Measurements from ENCODE around the gene LRBA.

LRBA gene

GRCh38 chr4:150355858-150356455 lies 659.1 kb downstream of the LRBA start:
- H3K27me3 ChIP-seq (ENCODE audit: control insufficient read depth, insufficient read depth, low read length): no peaks in the 10 kb centered on the region
- no peaks in the 10 kb centered on the region for H3K36me3 ChIP-seq (ENCODE audit: control insufficient read depth, insufficient read depth, low read length)
- H3K9ac ChIP-seq (ENCODE audit: low read depth, low read length): no peak overlapping the region
- H3K4me3 ChIP-seq (ENCODE audit: low read depth, low read length): no peak overlapping the region
- no peaks in the 10 kb centered on the region for H3K9me3 ChIP-seq (ENCODE audit: control insufficient read depth, insufficient read depth, low read length)
- no peaks in the 10 kb centered on the region for H3K4me1 ChIP-seq (ENCODE audit: control insufficient read depth, insufficient read depth, low read length)

GRCh38 chr4:150355418-150355817 lies 659.7 kb downstream of the LRBA start:
- Histone ChIP-seq H3K4me1 (ENCODE audit: control insufficient read depth, insufficient read depth, low read length) (no peaks in the 10 kb centered on the region), H3K36me3 (ENCODE audit: control insufficient read depth, insufficient read depth, low read length) (no peaks in the 10 kb centered on the region), H3K4me3 (ENCODE audit: low read depth, low read length) (no peak overlapping the region)

GRCh38 chr4:150354214-150354796 lies 660.8 kb downstream of the LRBA start:
- no peaks in the 10 kb centered on the region for H3K36me3 ChIP-seq (ENCODE audit: control insufficient read depth, insufficient read depth, low read length)
- H3K9me3 ChIP-seq (ENCODE audit: control insufficient read depth, insufficient read depth, low read length): no peaks in the 10 kb centered on the region
- no peak overlapping the region for H3K4me3 ChIP-seq (ENCODE audit: low read depth, low read length)
- no peaks in the 10 kb centered on the region for H3K4me1 ChIP-seq (ENCODE audit: control insufficient read depth, insufficient read depth, low read length)
- H3K9ac ChIP-seq (ENCODE audit: low read depth, low read length): no peak overlapping the region
- H3K27me3 ChIP-seq (ENCODE audit: control insufficient read depth, insufficient read depth, low read length): no peaks in the 10 kb centered on the region

More at GRCh38 chr4:150355418-150355817, 659.7 kb downstream of the LRBA start:
- Histone ChIP-seq H3K27me3 (ENCODE audit: control insufficient read depth, insufficient read depth, low read length) (no peaks in the 10 kb centered on the region), H3K9ac (ENCODE audit: low read depth, low read length) (no peak overlapping the region), H3K9me3 (ENCODE audit: control insufficient read depth, insufficient read depth, low read length) (no peaks in the 10 kb centered on the region)

- Histone ChIP-seq H3K36me3 (ENCODE audit: control insufficient read depth, insufficient read depth, low read length) (no peaks in the 10 kb centered on the region), H3K4me1 (ENCODE audit: control insufficient read depth, insufficient read depth, low read length) (no peaks in the 10 kb centered on the region), H3K9ac (ENCODE audit: low read depth, low read length) (no peak overlapping the region), H3K27me3 (ENCODE audit: control insufficient read depth, insufficient read depth, low read length) (no peaks in the 10 kb centered on the region), H3K4me3 (ENCODE audit: low read depth, low read length) (no peak overlapping the region), H3K9me3 (ENCODE audit: control insufficient read depth, insufficient read depth, low read length) (no peaks in the 10 kb centered on the region)
Measured at GRCh38 chr4:150348079-150348478, 667.0 kb downstream of the LRBA start.

- H3K36me3 ChIP-seq (ENCODE audit: control insufficient read depth, insufficient read depth, low read length): no peaks in the 10 kb centered on the region
- H3K4me3 ChIP-seq (ENCODE audit: low read depth, low read length): no peak overlapping the region
- H3K27me3 ChIP-seq (ENCODE audit: control insufficient read depth, insufficient read depth, low read length): no peaks in the 10 kb centered on the region
- no peaks in the 10 kb centered on the region for H3K4me1 ChIP-seq (ENCODE audit: control insufficient read depth, insufficient read depth, low read length)
- no peak overlapping the region for H3K9ac ChIP-seq (ENCODE audit: low read depth, low read length)
- no peaks in the 10 kb centered on the region for H3K9me3 ChIP-seq (ENCODE audit: control insufficient read depth, insufficient read depth, low read length)
Measured at GRCh38 chr4:150345207-150345744, 669.8 kb downstream of the LRBA start.

GRCh38 chr4:150343796-150344195 lies 671.3 kb downstream of the LRBA start:
- H3K27me3 ChIP-seq (ENCODE audit: control insufficient read depth, insufficient read depth, low read length): no peaks in the 10 kb centered on the region
- H3K36me3 ChIP-seq (ENCODE audit: control insufficient read depth, insufficient read depth, low read length): no peaks in the 10 kb centered on the region
- H3K9me3 ChIP-seq (ENCODE audit: control insufficient read depth, insufficient read depth, low read length): no peaks in the 10 kb centered on the region
- no peak overlapping the region for H3K4me3 ChIP-seq (ENCODE audit: low read depth, low read length)
- no peak overlapping the region for H3K9ac ChIP-seq (ENCODE audit: low read depth, low read length)
- no peaks in the 10 kb centered on the region for H3K4me1 ChIP-seq (ENCODE audit: control insufficient read depth, insufficient read depth, low read length)

- Histone ChIP-seq H3K27me3 (ENCODE audit: control insufficient read depth, insufficient read depth, low read length) (no peaks in the 10 kb centered on the region), H3K36me3 (ENCODE audit: control insufficient read depth, insufficient read depth, low read length) (no peaks in the 10 kb centered on the region), H3K9ac (ENCODE audit: low read depth, low read length) (no peak overlapping the region), H3K4me1 (ENCODE audit: control insufficient read depth, insufficient read depth, low read length) (no peaks in the 10 kb centered on the region), H3K4me3 (ENCODE audit: low read depth, low read length) (no peak overlapping the region), H3K9me3 (ENCODE audit: control insufficient read depth, insufficient read depth, low read length) (no peaks in the 10 kb centered on the region)
Measured at GRCh38 chr4:150342945-150343344, 672.1 kb downstream of the LRBA start.

GRCh38 chr4:150337734-150338133 lies 677.4 kb downstream of the LRBA start:
- Histone ChIP-seq H3K4me1 (ENCODE audit: control insufficient read depth, insufficient read depth, low read length) (peaks cover 3% of the 10 kb centered on the region), H3K4me3 (ENCODE audit: low read depth, low read length) (no peak overlapping the region), H3K27me3 (ENCODE audit: control insufficient read depth, insufficient read depth, low read length) (no peaks in the 10 kb centered on the region), H3K9ac (ENCODE audit: low read depth, low read length) (no peak overlapping the region), H3K36me3 (ENCODE audit: control insufficient read depth, insufficient read depth, low read length) (no peaks in the 10 kb centered on the region), H3K9me3 (ENCODE audit: control insufficient read depth, insufficient read depth, low read length) (no peaks in the 10 kb centered on the region)

- Histone ChIP-seq H3K27me3 (ENCODE audit: control insufficient read depth, insufficient read depth, low read length) (no peaks in the 10 kb centered on the region), H3K36me3 (ENCODE audit: control insufficient read depth, insufficient read depth, low read length) (no peaks in the 10 kb centered on the region), H3K4me3 (ENCODE audit: low read depth, low read length) (no peak overlapping the region), H3K4me1 (ENCODE audit: control insufficient read depth, insufficient read depth, low read length) (peaks cover 3% of the 10 kb centered on the region), H3K9me3 (ENCODE audit: control insufficient read depth, insufficient read depth, low read length) (no peaks in the 10 kb centered on the region), H3K9ac (ENCODE audit: low read depth, low read length) (no peak overlapping the region)
Measured at GRCh38 chr4:150336676-150337412, 678.2 kb downstream of the LRBA start.

GRCh38 chr4:150332961-150333360 lies 682.1 kb downstream of the LRBA start:
- H3K36me3 ChIP-seq (ENCODE audit: control insufficient read depth, insufficient read depth, low read length): no peaks in the 10 kb centered on the region
- peaks cover 3% of the 10 kb centered on the region for H3K4me1 ChIP-seq (ENCODE audit: control insufficient read depth, insufficient read depth, low read length)
- H3K4me3 ChIP-seq (ENCODE audit: low read depth, low read length): no peak overlapping the region
- no peak overlapping the region for H3K9ac ChIP-seq (ENCODE audit: low read depth, low read length)
- H3K27me3 ChIP-seq (ENCODE audit: control insufficient read depth, insufficient read depth, low read length): no peaks in the 10 kb centered on the region
- no peaks in the 10 kb centered on the region for H3K9me3 ChIP-seq (ENCODE audit: control insufficient read depth, insufficient read depth, low read length)

- H3K36me3 ChIP-seq (ENCODE audit: control insufficient read depth, insufficient read depth, low read length): no peaks in the 10 kb centered on the region
- no peak overlapping the region for H3K4me3 ChIP-seq (ENCODE audit: low read depth, low read length)
- no peaks in the 10 kb centered on the region for H3K9me3 ChIP-seq (ENCODE audit: control insufficient read depth, insufficient read depth, low read length)
- no peaks in the 10 kb centered on the region for H3K27me3 ChIP-seq (ENCODE audit: control insufficient read depth, insufficient read depth, low read length)
- H3K9ac ChIP-seq (ENCODE audit: low read depth, low read length): no peak overlapping the region
- no peaks in the 10 kb centered on the region for H3K4me1 ChIP-seq (ENCODE audit: control insufficient read depth, insufficient read depth, low read length)
Measured at GRCh38 chr4:150332086-150332485, 683.0 kb downstream of the LRBA start.

GRCh38 chr4:150329373-150329772 lies 685.7 kb downstream of the LRBA start:
- H3K36me3 ChIP-seq (ENCODE audit: control insufficient read depth, insufficient read depth, low read length): no peaks in the 10 kb centered on the region
- H3K27me3 ChIP-seq (ENCODE audit: control insufficient read depth, insufficient read depth, low read length): no peaks in the 10 kb centered on the region
- H3K4me3 ChIP-seq (ENCODE audit: low read depth, low read length): no peak overlapping the region
- H3K9me3 ChIP-seq (ENCODE audit: control insufficient read depth, insufficient read depth, low read length): no peaks in the 10 kb centered on the region
- H3K4me1 ChIP-seq (ENCODE audit: control insufficient read depth, insufficient read depth, low read length): no peaks in the 10 kb centered on the region
- H3K9ac ChIP-seq (ENCODE audit: low read depth, low read length): no peak overlapping the region

Data from iPS-15b (cell line).